ENCODE results near the gene TC2N.
"Not testable (repeated sequence)": the region's sequence is repeated elsewhere in the genome, so short reads cannot be mapped to it uniquely, and the experiment has no call there.

Gene TC2N

DNA sequence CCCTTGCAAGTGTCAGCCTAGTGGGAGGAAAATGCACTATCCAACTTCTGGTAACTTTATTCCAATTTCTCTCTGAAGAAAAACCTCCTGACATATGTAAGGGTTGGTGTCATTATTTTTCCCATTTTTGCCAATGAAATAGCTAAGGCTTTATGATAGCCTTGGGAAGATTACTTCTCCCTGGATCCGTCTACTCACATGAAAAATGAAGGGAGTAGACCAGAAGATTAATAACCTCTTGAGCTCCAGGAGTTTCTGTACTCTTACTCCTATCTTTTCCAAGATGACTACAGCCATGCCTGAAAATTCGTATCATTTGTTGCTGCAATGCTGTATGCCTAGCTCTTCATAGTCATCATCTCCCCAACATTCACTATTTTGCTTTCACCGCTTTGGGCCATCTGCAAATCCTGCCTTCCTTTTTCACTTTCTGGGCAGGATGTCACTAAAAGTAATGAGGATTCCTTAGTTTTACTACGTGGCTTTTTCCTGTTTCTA, 18.8 kb downstream of the TC2N start:
- H3K9ac ChIP-seq (ENCODE audit: low read length) = no peak overlapping the region
- no peaks in the 10 kb centered on the region for H3K79me2 ChIP-seq (ENCODE audit: low read length)
- no peak overlapping the region for H2AFZ ChIP-seq (ENCODE audit: low read length)
- no peak for DNase-seq
- no peaks in the 10 kb centered on the region for H3K9me3 ChIP-seq (replicated peaks; ENCODE audit: insufficient read depth, low read length)
- no peaks in the 10 kb centered on the region for H3K4me1 ChIP-seq (ENCODE audit: low read length)
- no peak overlapping the region for H3K4me3 ChIP-seq (ENCODE audit: low read length)
- H3K9me2 ChIP-seq (replicated peaks; ENCODE audit: insufficient read depth, low read length) = no peaks in the 10 kb centered on the region
- no peaks in the 10 kb centered on the region for H3F3A ChIP-seq (ENCODE audit: insufficient read depth, low read length)
- TF ChIP-seq EZH2 (optimal IDR thresholded peaks at IDR 0.05; ENCODE audit: low read depth, low read length) (no peak), EZH2phosphoT487 (IDR thresholded peaks at IDR 0.05; ENCODE audit: low read length) (no peak)
- TF ChIP-seq, protein P1, sequence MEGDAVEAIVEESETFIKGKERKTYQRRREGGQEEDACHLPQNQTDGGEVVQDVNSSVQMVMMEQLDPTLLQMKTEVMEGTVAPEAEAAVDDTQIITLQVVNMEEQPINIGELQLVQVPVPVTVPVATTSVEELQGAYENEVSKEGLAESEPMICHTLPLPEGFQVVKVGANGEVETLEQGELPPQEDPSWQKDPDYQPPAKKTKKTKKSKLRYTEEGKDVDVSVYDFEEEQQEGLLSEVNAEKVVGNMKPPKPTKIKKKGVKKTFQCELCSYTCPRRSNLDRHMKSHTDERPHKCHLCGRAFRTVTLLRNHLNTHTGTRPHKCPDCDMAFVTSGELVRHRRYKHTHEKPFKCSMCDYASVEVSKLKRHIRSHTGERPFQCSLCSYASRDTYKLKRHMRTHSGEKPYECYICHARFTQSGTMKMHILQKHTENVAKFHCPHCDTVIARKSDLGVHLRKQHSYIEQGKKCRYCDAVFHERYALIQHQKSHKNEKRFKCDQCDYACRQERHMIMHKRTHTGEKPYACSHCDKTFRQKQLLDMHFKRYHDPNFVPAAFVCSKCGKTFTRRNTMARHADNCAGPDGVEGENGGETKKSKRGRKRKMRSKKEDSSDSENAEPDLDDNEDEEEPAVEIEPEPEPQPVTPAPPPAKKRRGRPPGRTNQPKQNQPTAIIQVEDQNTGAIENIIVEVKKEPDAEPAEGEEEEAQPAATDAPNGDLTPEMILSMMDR (IDR thresholded peaks at IDR 0.05; ENCODE audit: low read length) = no peak
- H3K27me3 ChIP-seq (replicated peaks; ENCODE audit: insufficient read depth, low read length) = no peaks in the 10 kb centered on the region
- no peak overlapping the region for H3K4me2 ChIP-seq (ENCODE audit: low read depth, low read length)
- no peak overlapping the region for H3K27ac ChIP-seq (ENCODE audit: low read length)
- no peaks in the 10 kb centered on the region for H3K36me3 ChIP-seq (replicated peaks; ENCODE audit: insufficient read depth, low read length)
- H4K20me1 ChIP-seq (ENCODE audit: insufficient read depth, low read length) = no peaks in the 10 kb centered on the region

- no peaks in the 10 kb centered on the region for H3F3A ChIP-seq (ENCODE audit: insufficient read depth, low read length)
- no peak overlapping the region for H3K4me3 ChIP-seq (ENCODE audit: low read length)
- TF ChIP-seq, protein P1 (IDR thresholded peaks at IDR 0.05; ENCODE audit: low read length) = no peak
- TF ChIP-seq EZH2 (optimal IDR thresholded peaks at IDR 0.05; ENCODE audit: low read depth, low read length) = no peak
- TF ChIP-seq EZH2phosphoT487 (IDR thresholded peaks at IDR 0.05; ENCODE audit: low read length) = no peak
- H3K27ac ChIP-seq (ENCODE audit: low read length) = no peak overlapping the region
- H3K36me3 ChIP-seq (replicated peaks; ENCODE audit: insufficient read depth, low read length) = no peaks in the 10 kb centered on the region
- no peak overlapping the region for H3K4me2 ChIP-seq (ENCODE audit: low read depth, low read length)
- no peaks in the 10 kb centered on the region for H3K9me2 ChIP-seq (replicated peaks; ENCODE audit: insufficient read depth, low read length)
- no peaks in the 10 kb centered on the region for H3K4me1 ChIP-seq (ENCODE audit: low read length)
- no peak for DNase-seq
- no peaks in the 10 kb centered on the region for H3K27me3 ChIP-seq (replicated peaks; ENCODE audit: insufficient read depth, low read length)
- no peak overlapping the region for H3K9ac ChIP-seq (ENCODE audit: low read length)
- no peaks in the 10 kb centered on the region for H4K20me1 ChIP-seq (ENCODE audit: insufficient read depth, low read length)
- H3K9me3 ChIP-seq (replicated peaks; ENCODE audit: insufficient read depth, low read length) = no peaks in the 10 kb centered on the region
- H3K79me2 ChIP-seq (ENCODE audit: low read length) = no peaks in the 10 kb centered on the region
- no peak overlapping the region for H2AFZ ChIP-seq (ENCODE audit: low read length)
Observed at GRCh38 chr14:91847693-91848092, 19.6 kb downstream of the TC2N start.

DNA sequence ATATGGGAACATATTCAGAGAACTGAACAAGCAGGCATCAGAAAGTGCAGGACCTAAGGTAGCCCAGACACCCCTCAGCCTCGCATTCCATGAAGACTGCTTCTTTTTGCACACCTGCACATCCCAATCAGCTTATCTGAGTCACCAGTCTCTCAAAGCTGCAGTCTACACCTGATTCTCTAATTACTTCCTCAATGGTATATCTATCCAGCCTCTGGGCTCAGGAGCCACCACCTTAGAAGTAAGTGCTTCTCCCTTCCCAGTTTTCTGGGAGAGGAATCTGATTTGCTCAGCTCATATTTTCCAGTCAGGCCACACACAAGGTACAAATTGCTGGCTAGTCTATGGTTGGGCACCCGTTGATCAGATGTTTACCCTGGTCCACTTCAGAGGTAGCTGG, 21.7 kb downstream of the TC2N start:
- H3K36me3 ChIP-seq (replicated peaks; ENCODE audit: insufficient read depth, low read length) = no peaks in the 10 kb centered on the region
- no peak overlapping the region for H3K4me3 ChIP-seq (ENCODE audit: low read length)
- H3K79me2 ChIP-seq (ENCODE audit: low read length) = no peaks in the 10 kb centered on the region
- H2AFZ ChIP-seq (ENCODE audit: low read length) = no peak overlapping the region
- no peaks in the 10 kb centered on the region for H3K9me3 ChIP-seq (replicated peaks; ENCODE audit: insufficient read depth, low read length)
- no peaks in the 10 kb centered on the region for H3F3A ChIP-seq (ENCODE audit: insufficient read depth, low read length)
- H3K4me2 ChIP-seq (ENCODE audit: low read depth, low read length) = no peak overlapping the region
- no peaks in the 10 kb centered on the region for H4K20me1 ChIP-seq (ENCODE audit: insufficient read depth, low read length)
- DNase-seq = no peak
- H3K9ac ChIP-seq (ENCODE audit: low read length) = no peak overlapping the region
- H3K9me2 ChIP-seq (replicated peaks; ENCODE audit: insufficient read depth, low read length) = no peaks in the 10 kb centered on the region
- H3K27me3 ChIP-seq (replicated peaks; ENCODE audit: insufficient read depth, low read length) = no peaks in the 10 kb centered on the region
- no peak for TF ChIP-seq EZH2 (optimal IDR thresholded peaks at IDR 0.05; ENCODE audit: low read depth, low read length)
- TF ChIP-seq, protein P1 (IDR thresholded peaks at IDR 0.05; ENCODE audit: low read length) = no peak
- no peak for TF ChIP-seq EZH2phosphoT487 (IDR thresholded peaks at IDR 0.05; ENCODE audit: low read length)
- H3K27ac ChIP-seq (ENCODE audit: low read length) = no peak overlapping the region
- no peaks in the 10 kb centered on the region for H3K4me1 ChIP-seq (ENCODE audit: low read length)

DNA sequence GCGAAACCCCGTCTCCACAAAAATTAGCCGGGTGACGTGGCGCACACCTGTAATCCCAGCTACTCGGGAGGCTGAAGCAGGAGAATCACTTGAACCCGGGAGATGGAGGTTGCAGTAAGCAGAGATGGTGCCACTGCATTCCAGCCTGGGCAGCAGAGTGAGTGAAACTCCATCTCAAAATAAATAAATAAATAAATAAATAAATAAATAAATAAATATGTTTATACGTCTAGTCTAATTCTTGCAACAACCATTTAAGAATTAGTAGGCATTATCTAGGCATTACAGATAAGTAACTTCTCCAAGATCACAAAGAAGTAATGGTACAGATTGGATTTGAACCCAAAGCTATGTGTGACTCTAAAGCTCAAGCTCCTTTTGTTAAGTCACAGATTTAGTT, 22.3 kb downstream of the TC2N start:
- not testable (repeated sequence) for H3K4me2 ChIP-seq (ENCODE audit: low read depth, low read length); H2AFZ ChIP-seq (ENCODE audit: low read length); H3K9me2 ChIP-seq (replicated peaks; ENCODE audit: insufficient read depth, low read length); H3K36me3 ChIP-seq (replicated peaks; ENCODE audit: insufficient read depth, low read length); H3K27me3 ChIP-seq (replicated peaks; ENCODE audit: insufficient read depth, low read length); DNase-seq; H3F3A ChIP-seq (ENCODE audit: insufficient read depth, low read length); H3K27ac ChIP-seq (ENCODE audit: low read length); H4K20me1 ChIP-seq (ENCODE audit: insufficient read depth, low read length); H3K79me2 ChIP-seq (ENCODE audit: low read length); H3K4me3 ChIP-seq (ENCODE audit: low read length); H3K9ac ChIP-seq (ENCODE audit: low read length); H3K4me1 ChIP-seq (ENCODE audit: low read length); H3K9me3 ChIP-seq (replicated peaks; ENCODE audit: insufficient read depth, low read length)

Data from MM.1S (cell line).